Activated CD8-positive, alpha-beta T cell treated with anti-CD3 and anti-CD28 coated beads for 36 hours (primary cell): ENCODE data around the gene COPS9. TPM values are rescaled to one million over a fixed set of nuclear protein-coding genes. Genes with fewer than 3 reads are reported as not detected.

Experiments
- ATAC-seq: fragments of 200-7000 bp; cut with Tn5 transposase; one replicate; pipeline ENCODE4 v1.10.0; 2021; ENCODE audit warnings: mild to moderate bottlenecking, moderate library complexity
- CTCF ChIA-PET: fragments of 350-600 bp; sonication (Branson Sonifier 250); formaldehyde crosslinking; loops from one replicate; lab custom pipeline; 2021; ENCODE audit warnings: antibody characterized with exemption; lab: Charles Lee
- POLR2A ChIA-PET: fragments of 350-600 bp; sonication (Branson Sonifier 250); formaldehyde crosslinking; loops from one replicate; lab custom pipeline; 2021; ENCODE audit warnings: antibody characterized with exemption; lab: Charles Lee
- DNase-seq: peaks from one replicate; pipeline ENCODE4 v3.0.0-alpha.2; 2020
- H3K27ac Mint-ChIP-seq: one replicate; pipeline ENCODE4 v1.8.0; 2021; ENCODE audit warnings: mild to moderate bottlenecking, mixed read lengths
- H3K27me3 Mint-ChIP-seq: one replicate; pipeline ENCODE4 v1.8.0; 2021; ENCODE audit warnings: mixed read lengths
- H3K36me3 Mint-ChIP-seq: one replicate; pipeline ENCODE4 v1.8.0; 2021; ENCODE audit warnings: low read depth, mixed read lengths
- H3K4me1 Mint-ChIP-seq: one replicate; pipeline ENCODE4 v1.8.0; 2021; ENCODE audit warnings: low read depth, mixed read lengths
- H3K4me3 Mint-ChIP-seq: one replicate; pipeline ENCODE4 v1.8.0; 2021; ENCODE audit warnings: mild to moderate bottlenecking, moderate library complexity, mixed read lengths
- H3K9me3 Mint-ChIP-seq: one replicate; pipeline ENCODE4 v1.8.0; 2021; ENCODE audit warnings: mixed read lengths
- intact Hi-C: fragments of 100-400 bp; cut with micrococcal nuclease; formaldehyde crosslinking; loops from one replicate; pipeline ENCODE4 v1.10.0; 2022
- total RNA-seq, 2 experiments: library from RNA; stranded (reverse); gene quantifications; one replicate each; pipeline ENCODE4 v1.2.3, GENCODE V29; 2021
- TF ChIP-seq, protein P1 (sequence below): fragments of 200-600 bp; IDR thresholded peaks from one replicate; pipeline ENCODE4 v1.8.0; 2022; ENCODE audit warnings: antibody characterized with exemption, mild to moderate bottlenecking

COPS9 gene
- total RNA-seq, 2 experiments from 2014 or later = 107 to 120 TPM

DNA sequence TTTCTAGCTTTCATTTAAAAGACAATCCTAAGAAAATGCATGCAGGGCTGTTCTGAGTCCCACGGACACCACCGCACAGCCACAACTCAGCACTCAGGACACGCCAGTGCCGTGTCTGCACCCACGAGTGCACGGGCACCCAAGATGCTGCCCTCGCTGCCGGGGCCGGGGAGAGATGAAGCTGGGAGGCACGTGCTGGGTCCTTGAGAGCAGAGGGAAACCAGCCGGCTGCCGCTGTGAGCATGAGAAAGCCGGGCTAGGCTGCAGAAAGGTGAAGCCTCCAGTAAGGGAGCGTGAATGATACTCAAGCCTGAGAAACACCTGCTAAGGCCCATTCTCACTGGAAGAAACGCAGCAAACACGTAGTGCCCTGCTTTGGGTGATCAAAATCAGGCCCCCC is 4.8 kb downstream of the COPS9 start:
- H3K27me3 Mint-ChIP-seq = no peaks in the 10 kb centered on the region
- no peak overlapping the region for H3K4me3 Mint-ChIP-seq
- H3K27ac Mint-ChIP-seq = no peak overlapping the region
- CTCF ChIA-PET = no interaction called here
- intact Hi-C loops = no loop called here
- no peaks in the 10 kb centered on the region for H3K9me3 Mint-ChIP-seq
- DNase-seq (no peak), ATAC-seq (no peak)
- POLR2A ChIA-PET = no interaction called here
- H3K4me1 Mint-ChIP-seq = peaks cover 19% of the 10 kb centered on the region
- H3K36me3 Mint-ChIP-seq = peaks cover 52% of the 10 kb centered on the region
- TF ChIP-seq, protein P1, sequence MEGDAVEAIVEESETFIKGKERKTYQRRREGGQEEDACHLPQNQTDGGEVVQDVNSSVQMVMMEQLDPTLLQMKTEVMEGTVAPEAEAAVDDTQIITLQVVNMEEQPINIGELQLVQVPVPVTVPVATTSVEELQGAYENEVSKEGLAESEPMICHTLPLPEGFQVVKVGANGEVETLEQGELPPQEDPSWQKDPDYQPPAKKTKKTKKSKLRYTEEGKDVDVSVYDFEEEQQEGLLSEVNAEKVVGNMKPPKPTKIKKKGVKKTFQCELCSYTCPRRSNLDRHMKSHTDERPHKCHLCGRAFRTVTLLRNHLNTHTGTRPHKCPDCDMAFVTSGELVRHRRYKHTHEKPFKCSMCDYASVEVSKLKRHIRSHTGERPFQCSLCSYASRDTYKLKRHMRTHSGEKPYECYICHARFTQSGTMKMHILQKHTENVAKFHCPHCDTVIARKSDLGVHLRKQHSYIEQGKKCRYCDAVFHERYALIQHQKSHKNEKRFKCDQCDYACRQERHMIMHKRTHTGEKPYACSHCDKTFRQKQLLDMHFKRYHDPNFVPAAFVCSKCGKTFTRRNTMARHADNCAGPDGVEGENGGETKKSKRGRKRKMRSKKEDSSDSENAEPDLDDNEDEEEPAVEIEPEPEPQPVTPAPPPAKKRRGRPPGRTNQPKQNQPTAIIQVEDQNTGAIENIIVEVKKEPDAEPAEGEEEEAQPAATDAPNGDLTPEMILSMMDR = no peak

DNA sequence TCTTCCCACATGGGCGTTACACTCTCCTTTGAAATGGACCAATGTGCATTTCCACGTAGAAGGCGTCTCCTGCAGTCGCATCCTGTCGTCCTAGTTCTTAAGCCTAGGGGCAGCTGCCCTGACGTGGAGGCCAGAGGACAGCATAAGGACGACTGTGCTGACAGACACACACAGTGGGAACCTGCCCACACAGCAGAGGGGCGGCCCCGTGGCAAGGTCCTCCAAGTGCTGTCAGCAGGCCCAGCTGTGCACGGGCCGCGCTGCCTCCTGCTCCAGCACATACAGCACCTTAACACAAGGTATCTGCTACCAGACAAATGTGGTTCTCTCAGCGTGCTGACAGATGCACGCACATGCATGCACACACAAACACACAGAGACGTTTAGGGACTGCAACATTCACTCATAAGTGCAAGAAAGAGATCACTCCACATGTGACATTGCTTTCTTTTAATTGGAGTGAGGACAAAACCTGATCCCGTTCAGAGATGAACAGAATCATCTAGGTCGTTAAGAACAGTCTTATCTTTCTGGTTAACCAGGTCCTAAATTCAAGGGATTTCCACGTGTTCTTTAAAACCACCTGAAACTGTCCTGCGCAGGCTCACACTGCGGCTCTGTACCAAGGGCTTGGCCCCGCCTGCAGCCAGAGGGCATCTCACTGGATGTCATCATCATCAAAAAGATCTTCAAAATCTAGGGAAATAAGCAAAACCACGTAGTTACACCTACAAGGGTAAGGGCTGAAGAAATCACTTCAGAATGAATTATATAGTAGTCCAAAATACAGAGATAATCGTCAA is 5.5 kb downstream of the COPS9 start:
- ChIA-PET CTCF (no interaction called here), POLR2A (no interaction called here)
- Mint-ChIP-seq H3K27me3 (no peaks in the 10 kb centered on the region), H3K9me3 (no peaks in the 10 kb centered on the region), H3K36me3 (peaks cover 54% of the 10 kb centered on the region), H3K27ac (no peak overlapping the region), H3K4me1 (peaks cover 19% of the 10 kb centered on the region), H3K4me3 (no peak overlapping the region)
- intact Hi-C loops = no loop called here
- TF ChIP-seq, protein P1 = no peak
- DNase-seq (no peak), ATAC-seq (no peak)

DNA sequence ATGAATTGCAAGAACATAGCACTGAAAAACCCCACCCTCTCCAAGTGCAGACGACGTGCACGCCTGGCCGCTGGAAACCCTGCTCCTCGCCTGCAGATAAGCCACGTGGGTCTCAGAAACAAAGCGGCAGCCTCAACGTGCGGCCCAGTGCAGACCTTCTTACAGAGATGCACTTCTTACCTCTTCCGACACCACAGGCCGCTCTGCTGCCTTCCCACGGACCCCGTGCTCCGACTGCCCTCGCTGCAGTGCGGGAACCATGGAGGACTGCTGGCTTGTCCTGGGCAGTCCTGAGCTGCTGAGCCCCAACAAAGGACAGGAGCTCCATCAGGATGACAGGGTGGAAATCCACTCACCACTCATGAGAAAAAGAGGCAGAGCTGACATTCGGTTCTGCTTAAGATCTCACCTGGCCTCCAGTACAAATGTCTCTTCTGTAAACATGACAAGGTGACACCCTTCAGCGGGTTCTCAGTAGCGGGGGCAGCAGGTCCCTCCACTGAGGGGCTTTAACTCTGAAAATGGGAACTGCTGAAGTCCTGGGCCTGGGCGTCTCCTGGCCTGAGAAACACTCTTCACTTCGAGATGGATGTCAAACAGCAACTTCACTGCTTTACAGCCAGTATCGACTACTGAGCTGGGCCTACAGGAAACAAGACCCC is 6.2 kb downstream of the COPS9 start:
- Mint-ChIP-seq H3K4me3 (no peak overlapping the region), H3K4me1 (peaks cover 13% of the 10 kb centered on the region), H3K36me3 (peaks cover 54% of the 10 kb centered on the region), H3K27me3 (no peaks in the 10 kb centered on the region), H3K27ac (no peak overlapping the region), H3K9me3 (no peaks in the 10 kb centered on the region)
- ATAC-seq = no peak
- intact Hi-C loops = no loop called here
- TF ChIP-seq, protein P1 = no peak
- POLR2A ChIA-PET = no interaction called here
- no peak for DNase-seq
- CTCF ChIA-PET = interaction anchor here (1.6 kb wide), 1 partner anchor 14 kb away, joined by 6 read pairs; no protein-coding TSS in a partner anchor

DNA sequence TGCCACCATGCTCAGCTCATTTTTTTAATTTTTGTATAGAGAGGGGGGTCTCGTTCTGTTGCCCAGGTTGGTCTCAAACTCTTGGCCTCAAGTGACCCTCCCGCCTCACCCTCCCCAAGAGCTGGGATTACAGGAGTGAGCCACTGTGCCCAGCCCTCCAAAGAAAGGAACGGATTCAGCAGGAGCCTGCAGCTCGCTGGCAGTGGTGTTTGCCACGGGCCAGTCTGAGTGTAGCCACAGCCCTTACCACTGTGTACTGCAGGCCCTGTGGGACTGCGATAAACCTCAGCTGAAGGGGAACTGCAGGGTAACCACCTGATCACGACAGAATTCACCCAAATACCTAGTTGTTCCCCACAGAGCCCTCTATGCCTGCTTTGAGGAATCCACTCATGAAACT is 6.8 kb downstream of the COPS9 start:
- Mint-ChIP-seq H3K36me3 (peaks cover 53% of the 10 kb centered on the region), H3K27ac (no peak overlapping the region), H3K4me3 (no peak overlapping the region), H3K27me3 (no peaks in the 10 kb centered on the region), H3K4me1 (peaks cover 8% of the 10 kb centered on the region), H3K9me3 (no peaks in the 10 kb centered on the region)
- ATAC-seq (no peak), DNase-seq (no peak)
- intact Hi-C loops = no loop called here
- TF ChIP-seq, protein P1 = no peak
- CTCF ChIA-PET = interaction anchor here (1.3 to 1.6 kb wide), 2 partner anchors 15 to 68 kb away, joined by 3 to 6 read pairs; no protein-coding TSS in a partner anchor
- POLR2A ChIA-PET = no interaction called here

DNA sequence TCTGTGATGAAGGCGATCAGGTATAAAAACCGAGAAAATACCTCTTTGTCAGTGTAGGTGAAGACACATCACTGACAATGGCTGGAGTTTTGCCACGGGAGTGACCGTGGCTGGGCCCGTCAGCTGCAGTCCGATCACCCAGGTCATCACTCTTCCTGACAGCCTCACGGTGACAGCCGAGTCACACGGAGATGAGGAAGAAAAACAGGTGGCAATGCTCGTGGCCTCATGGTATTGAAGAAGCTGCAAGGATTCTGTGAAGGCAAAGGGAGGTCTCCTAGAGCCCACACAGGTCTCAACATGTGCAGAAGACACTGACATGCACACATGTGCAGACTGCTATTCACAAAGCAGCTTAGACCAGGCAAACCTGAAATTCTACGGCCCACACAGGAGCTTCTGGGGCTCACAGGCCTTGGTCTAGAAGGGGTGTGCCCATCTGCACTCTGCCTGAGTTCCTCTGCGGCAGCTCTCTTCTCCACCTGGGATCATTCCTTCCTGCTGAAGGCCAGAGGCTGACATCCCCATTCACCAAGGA is 7.4 kb downstream of the COPS9 start:
- Mint-ChIP-seq H3K27ac (no peak overlapping the region), H3K27me3 (no peaks in the 10 kb centered on the region), H3K4me3 (no peak overlapping the region), H3K36me3 (peaks cover 53% of the 10 kb centered on the region), H3K9me3 (no peaks in the 10 kb centered on the region), H3K4me1 (peaks cover 3% of the 10 kb centered on the region)
- no peak for ATAC-seq
- ChIA-PET POLR2A (no interaction called here), CTCF (interaction anchor here (1.1 to 1.6 kb wide), 3 partner anchors 15 to 67 kb away, joined by 3 to 6 read pairs (median 3); no protein-coding TSS in a partner anchor)
- TF ChIP-seq, protein P1 = no peak
- DNase-seq = no peak
- intact Hi-C loops = no loop called here
